ENCODE data around the gene EXOC6. TPM values are rescaled to one million over a fixed set of nuclear protein-coding genes. Genes with fewer than 3 reads are reported as not detected.
A peak's percentile ranks its signal among the peaks of the same experiment; 100 is the strongest.
"Not testable (repeated sequence)": the region's sequence is repeated elsewhere in the genome, so short reads cannot be mapped to it uniquely, and the experiment has no call there.

Gene EXOC6
- total RNA-seq, 3 donors from 2014 or later, result 10.3 to 11.2 (median 10.8) TPM

- ATAC-seq (no peak), DNase-seq (no peak)
- H3K9me3 Mint-ChIP-seq, result no peaks in the 10 kb centered on the region
- H3K4me3 Mint-ChIP-seq, result no peak overlapping the region
- H3K36me3 Mint-ChIP-seq (ENCODE audit: insufficient read depth), result peaks cover 29% of the 10 kb centered on the region
- no peaks in the 10 kb centered on the region for H3K27me3 Mint-ChIP-seq (ENCODE audit: low read depth)
- H3K4me1 Mint-ChIP-seq (ENCODE audit: low read depth), result peaks cover 2% of the 10 kb centered on the region
These were observed 122.2 kb downstream of the EXOC6 start for GRCh38 chr10:92970301-92971070.

DNA sequence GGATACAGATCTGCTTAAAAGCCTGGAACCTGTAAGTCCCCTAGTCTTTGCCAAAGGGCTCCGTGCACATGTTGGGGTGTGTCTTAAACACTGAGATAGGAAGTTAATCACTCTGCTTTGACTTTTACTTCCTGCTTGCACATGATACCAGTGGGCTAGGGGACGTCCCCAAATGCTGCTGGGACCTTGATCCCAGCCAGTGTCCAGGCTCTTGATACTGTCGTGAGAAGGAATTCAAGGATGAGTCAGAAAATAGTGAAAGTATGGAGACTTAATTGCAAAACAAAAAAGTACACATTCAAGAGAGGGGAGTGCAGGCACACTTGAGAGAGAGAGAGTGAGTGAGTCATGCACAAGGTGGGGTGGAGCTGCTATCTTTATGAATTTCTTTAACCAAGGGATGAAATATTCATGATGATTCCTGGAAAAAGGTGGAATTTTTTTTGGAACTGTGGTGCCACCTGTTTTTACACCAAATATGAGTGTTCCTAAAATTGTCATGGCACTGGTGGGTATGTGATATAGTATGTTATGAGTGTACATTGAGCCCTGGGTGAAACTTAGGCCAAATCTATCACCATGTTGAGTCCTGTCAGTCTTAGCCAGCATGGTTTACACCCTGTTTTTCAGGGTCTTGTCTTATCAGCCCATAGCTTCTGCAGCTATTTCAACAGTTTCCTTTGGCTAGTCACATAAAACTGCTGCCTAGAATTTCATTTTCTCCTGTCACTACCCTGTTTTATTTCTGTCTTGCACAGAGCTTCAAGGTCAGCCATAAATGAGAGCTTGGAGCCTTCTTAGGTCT, 123.9 kb downstream of the EXOC6 start:
- DNase-seq, result no peak

GRCh38 chr10:92972886-92973285, 124.6 kb downstream of the EXOC6 start:
- Mint-ChIP-seq H3K9me3 (no peaks in the 10 kb centered on the region), H3K27me3 (ENCODE audit: low read depth) (no peaks in the 10 kb centered on the region), H3K36me3 (ENCODE audit: insufficient read depth) (peaks cover 30% of the 10 kb centered on the region), H3K4me1 (ENCODE audit: low read depth) (peaks cover 2% of the 10 kb centered on the region), H3K4me3 (no peak overlapping the region)
- DNase-seq (no peak), ATAC-seq (no peak)

More for the DNA sequence above, 123.9 kb downstream of the EXOC6 start:
- peaks cover 28% of the 10 kb centered on the region for H3K36me3 Mint-ChIP-seq (ENCODE audit: insufficient read depth)
- ATAC-seq, result no peak
- H3K4me1 Mint-ChIP-seq (ENCODE audit: low read depth), result peaks cover 2% of the 10 kb centered on the region
- no peaks in the 10 kb centered on the region for H3K27me3 Mint-ChIP-seq (ENCODE audit: low read depth)
- no peak overlapping the region for H3K4me3 Mint-ChIP-seq
- H3K9me3 Mint-ChIP-seq, result no peaks in the 10 kb centered on the region

- ATAC-seq; H3K9me3 Mint-ChIP-seq; DNase-seq; H3K4me1 Mint-ChIP-seq (ENCODE audit: low read depth); H3K4me3 Mint-ChIP-seq; H3K27me3 Mint-ChIP-seq (ENCODE audit: low read depth): not testable (repeated sequence)
- peaks cover 29% of the 10 kb centered on the region for H3K36me3 Mint-ChIP-seq (ENCODE audit: insufficient read depth)
These were observed 128.0 kb downstream of the EXOC6 start for GRCh38 chr10:92976278-92976677.

DNA sequence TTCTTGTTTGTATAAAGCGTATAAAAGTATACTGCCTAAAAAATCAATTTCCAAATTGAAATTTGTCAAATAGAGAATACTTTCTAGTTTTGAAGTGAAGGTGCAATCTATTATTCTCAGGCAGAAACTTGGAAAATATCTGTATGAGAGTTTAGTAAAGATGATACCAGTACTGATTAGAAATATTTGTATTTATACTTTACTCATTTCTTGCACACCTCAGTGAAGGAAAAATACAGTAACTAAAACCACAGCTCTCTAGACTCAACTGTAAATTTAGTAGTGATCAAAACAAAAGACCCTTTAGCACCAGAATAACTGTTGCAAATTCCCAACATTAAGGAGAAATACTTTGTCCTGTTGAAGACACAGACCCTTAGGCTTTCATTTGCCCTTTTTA, 140.9 kb downstream of the EXOC6 start:
- H3K36me3 Mint-ChIP-seq (ENCODE audit: insufficient read depth), result peaks cover 12% of the 10 kb centered on the region
- H3K4me3 Mint-ChIP-seq, result no peak overlapping the region
- H3K4me1 Mint-ChIP-seq (ENCODE audit: low read depth), result peaks cover 18% of the 10 kb centered on the region
- DNase-seq (no peak), ATAC-seq (no peak)
- H3K9me3 Mint-ChIP-seq, result no peaks in the 10 kb centered on the region
- no peaks in the 10 kb centered on the region for H3K27me3 Mint-ChIP-seq (ENCODE audit: low read depth)

GRCh38 chr10:92990615-92991014, 142.3 kb downstream of the EXOC6 start:
- no peak for DNase-seq
- peaks cover 18% of the 10 kb centered on the region for H3K4me1 Mint-ChIP-seq (ENCODE audit: low read depth)

GRCh38 chr10:92991513-92991912, 143.2 kb downstream of the EXOC6 start:
- Mint-ChIP-seq H3K9me3 (no peaks in the 10 kb centered on the region), H3K4me3 (no peak overlapping the region), H3K27me3 (ENCODE audit: low read depth) (no peaks in the 10 kb centered on the region), H3K4me1 (ENCODE audit: low read depth) (peaks cover 18% of the 10 kb centered on the region), H3K36me3 (ENCODE audit: insufficient read depth) (peaks cover 8% of the 10 kb centered on the region)
- ATAC-seq, result no peak
- DNase-seq, result no peak

More at GRCh38 chr10:92990615-92991014, 142.3 kb downstream of the EXOC6 start:
- peaks cover 9% of the 10 kb centered on the region for H3K36me3 Mint-ChIP-seq (ENCODE audit: insufficient read depth)
- no peaks in the 10 kb centered on the region for H3K27me3 Mint-ChIP-seq (ENCODE audit: low read depth)
- no peak overlapping the region for H3K4me3 Mint-ChIP-seq
- peak; percentile 86 to 91 for ATAC-seq
- H3K9me3 Mint-ChIP-seq, result no peaks in the 10 kb centered on the region

GRCh38 chr10:92993699-92994272, 145.5 kb downstream of the EXOC6 start:
- Mint-ChIP-seq H3K9me3 (no peaks in the 10 kb centered on the region), H3K27me3 (ENCODE audit: low read depth) (no peaks in the 10 kb centered on the region), H3K4me3 (no peak overlapping the region), H3K36me3 (ENCODE audit: insufficient read depth) (peaks cover 4% of the 10 kb centered on the region), H3K4me1 (ENCODE audit: low read depth) (peaks cover 18% of the 10 kb centered on the region)
- DNase-seq (no peak), ATAC-seq (no peak)

- ATAC-seq (no peak), DNase-seq (no peak)
- Mint-ChIP-seq H3K4me1 (ENCODE audit: low read depth) (peaks cover 12% of the 10 kb centered on the region), H3K27me3 (ENCODE audit: low read depth) (no peaks in the 10 kb centered on the region), H3K4me3 (no peak overlapping the region), H3K9me3 (no peaks in the 10 kb centered on the region), H3K36me3 (ENCODE audit: insufficient read depth) (peaks cover 1% of the 10 kb centered on the region)
These were observed 147.2 kb downstream of the EXOC6 start for GRCh38 chr10:92995509-92995908.

DNA sequence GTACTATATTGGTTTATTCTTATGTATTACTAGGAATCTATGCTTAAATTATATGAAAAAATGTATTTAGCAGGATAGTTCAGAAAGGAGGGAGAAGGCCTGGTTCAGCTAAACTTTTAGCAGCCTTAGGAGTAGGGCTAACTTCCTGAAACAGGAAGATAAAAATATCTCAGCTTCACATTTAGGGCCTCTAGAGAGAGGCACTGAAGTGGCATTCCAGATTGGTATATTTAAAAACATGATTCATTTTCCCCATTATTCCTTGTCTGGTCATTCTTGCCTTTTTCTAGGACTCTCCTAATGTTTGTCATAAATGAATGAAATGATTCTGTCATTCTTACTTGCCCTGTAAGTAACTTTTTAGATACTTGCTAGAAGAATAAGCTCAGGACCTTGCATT, 149.3 kb downstream of the EXOC6 start:
- no peak for ATAC-seq

DNA sequence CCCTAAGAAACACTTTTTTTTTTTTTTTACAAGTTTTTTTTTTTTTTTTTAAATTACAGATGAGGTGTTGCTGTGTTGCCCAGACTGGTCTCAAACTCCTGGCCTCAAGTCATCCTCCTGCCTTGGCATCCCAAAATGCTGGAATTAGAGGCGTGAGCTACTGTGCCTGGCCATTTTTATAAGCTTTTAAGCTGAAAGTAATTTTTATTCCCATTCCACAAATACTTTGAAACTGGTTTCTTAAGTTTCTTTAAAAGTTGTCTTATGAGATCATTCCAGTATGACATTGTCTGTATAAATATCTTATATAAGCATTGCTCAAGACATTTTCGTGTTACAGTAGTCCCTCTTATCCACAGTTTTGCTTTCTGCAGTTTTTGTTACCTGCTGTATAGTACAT, 150.9 kb downstream of the EXOC6 start:
- no peak for DNase-seq
- no peaks in the 10 kb centered on the region for H3K4me1 Mint-ChIP-seq (ENCODE audit: low read depth)
- no peak overlapping the region for H3K4me3 Mint-ChIP-seq
- ATAC-seq, result no peak
- no peaks in the 10 kb centered on the region for H3K9me3 Mint-ChIP-seq
- peaks cover 8% of the 10 kb centered on the region for H3K36me3 Mint-ChIP-seq (ENCODE audit: insufficient read depth)
- H3K27me3 Mint-ChIP-seq (ENCODE audit: low read depth), result no peaks in the 10 kb centered on the region

More for the DNA sequence above, 149.3 kb downstream of the EXOC6 start:
- Mint-ChIP-seq H3K36me3 (ENCODE audit: insufficient read depth) (peaks cover 8% of the 10 kb centered on the region), H3K27me3 (ENCODE audit: low read depth) (no peaks in the 10 kb centered on the region), H3K4me1 (ENCODE audit: low read depth) (peaks cover 5% of the 10 kb centered on the region), H3K4me3 (no peak overlapping the region), H3K9me3 (no peaks in the 10 kb centered on the region)
- no peak for DNase-seq

DNA sequence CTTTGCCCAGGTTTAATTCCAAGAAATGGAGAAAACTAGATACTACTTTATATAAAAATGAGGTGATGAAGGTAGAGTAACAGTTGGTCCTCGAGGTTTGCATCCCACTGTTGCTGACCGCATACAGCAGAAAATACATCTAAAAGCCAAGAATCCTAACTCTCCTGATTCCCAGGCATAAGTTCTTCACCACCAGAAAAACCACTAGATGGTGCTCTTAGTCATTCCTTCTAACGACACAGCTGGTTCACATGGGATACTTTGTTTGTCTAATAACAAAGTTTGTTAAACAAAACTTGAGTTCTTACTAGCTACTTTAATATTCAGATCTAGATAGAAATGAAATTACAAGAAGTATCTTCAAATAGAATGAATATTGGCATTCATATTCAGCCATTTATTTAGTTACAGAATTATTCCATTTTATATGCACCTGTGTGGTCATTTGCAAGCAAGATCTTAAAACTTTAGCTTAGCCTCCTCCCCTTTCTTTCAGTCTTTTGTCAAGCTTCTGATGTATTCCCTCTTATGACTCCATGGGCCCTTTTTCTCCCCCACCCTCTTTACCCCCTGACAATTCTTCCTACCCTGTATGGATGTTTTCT, 158.2 kb downstream of the EXOC6 start:
- no peaks in the 10 kb centered on the region for H3K27me3 Mint-ChIP-seq (ENCODE audit: low read depth)
- H3K9me3 Mint-ChIP-seq, result no peaks in the 10 kb centered on the region
- no peak for ATAC-seq
- no peaks in the 10 kb centered on the region for H3K4me1 Mint-ChIP-seq (ENCODE audit: low read depth)
- no peak for DNase-seq
- no peak overlapping the region for H3K4me3 Mint-ChIP-seq
- H3K36me3 Mint-ChIP-seq (ENCODE audit: insufficient read depth), result peaks cover 5% of the 10 kb centered on the region

- ATAC-seq (no peak), DNase-seq (no peak)
- no peaks in the 10 kb centered on the region for H3K27me3 Mint-ChIP-seq (ENCODE audit: low read depth)
- peaks cover 12% of the 10 kb centered on the region for H3K36me3 Mint-ChIP-seq (ENCODE audit: insufficient read depth)
- H3K4me3 Mint-ChIP-seq, result no peak overlapping the region
- H3K9me3 Mint-ChIP-seq, result no peaks in the 10 kb centered on the region
- no peaks in the 10 kb centered on the region for H3K4me1 Mint-ChIP-seq (ENCODE audit: low read depth)
These were observed 167.4 kb downstream of the EXOC6 start for GRCh38 chr10:93015722-93016121.

- Mint-ChIP-seq H3K27me3 (ENCODE audit: low read depth) (no peaks in the 10 kb centered on the region), H3K9me3 (no peaks in the 10 kb centered on the region), H3K4me1 (ENCODE audit: low read depth) (no peaks in the 10 kb centered on the region), H3K4me3 (no peak overlapping the region), H3K36me3 (ENCODE audit: insufficient read depth) (peaks cover 20% of the 10 kb centered on the region)
- no peak for ATAC-seq
- no peak for DNase-seq
These were observed 174.8 kb downstream of the EXOC6 start for GRCh38 chr10:93023013-93023650.

Measured in activated T-cell treated with anti-CD3 and anti-CD28 coated beads, Interleukin-2, amount 50 U/mL, for 4 hours (primary cell).